ENCODE measurements around the gene PSMA3. TPM values are rescaled to one million over a fixed set of nuclear protein-coding genes. Genes with fewer than 3 reads are reported as not detected.
A peak's percentile ranks its signal among the peaks of the same experiment; 100 is the strongest.

PSMA3 gene
- total RNA-seq, 4 donors from 2014 or later: 73.6 to 157 (median 119) TPM

- WGBS, 2 donors: 0% methylated on average over 9 to 22 of the region's 79 CpGs
- peaks cover 4 to 60% (median 23%) of the 10 kb centered on the region in 3 donors for H3K4me1 ChIP-seq
- intact Hi-C loops (cut with DNase I): no loop called here
Measured at GRCh38 chr14:58298477-58299400, 54.1 kb downstream of the PSMA3 start, which contains the start of gene ARID4A. TSS of gene ARID4A (plus strand) at chr14:58298555. CDS start at chr14:58299855, 1,300 bp downstream.

GRCh38 chr14:58299401-58300330, 55.0 kb downstream of the PSMA3 start:
- H3K27me3 ChIP-seq: no peaks in the 10 kb centered on the region
- WGBS, 2 donors: 2% methylated on average over 10 to 33 of the region's 48 CpGs
- intact Hi-C loops (cut with DNase I): no loop called here
- peak overlapping the region; percentile 83 to 97 (median 88) for H3K4me3 ChIP-seq
- H3K4me1 ChIP-seq: peaks cover 4 to 51% (median 23%) of the 10 kb centered on the region in 3 donors
- H3K36me3 ChIP-seq: peaks cover 0 to 45% (median 5%) of the 10 kb centered on the region in 3 donors
- H3K9me3 ChIP-seq: no peaks in the 10 kb centered on the region
- peak overlapping the region; percentile 91 to 98 (median 94) for H3K27ac ChIP-seq
- TF ChIP-seq POLR2A (IDR thresholded peaks at IDR 0.05) (no peak), CTCF (IDR thresholded peaks at IDR 0.05) (no peak)
- DNase-seq: no peak

More at GRCh38 chr14:58298477-58299400, 54.1 kb downstream of the PSMA3 start, which contains the start of gene ARID4A:
- no peaks in the 10 kb centered on the region for H3K9me3 ChIP-seq
- H3K4me3 ChIP-seq: peak within 1 kb of the TSS; percentile 83 to 97 (median 88)
- DNase-seq: peak; percentile 94
- H3K36me3 ChIP-seq: peaks cover 0 to 45% (median 5%) of the 10 kb centered on the region in 3 donors
- H3K27me3 ChIP-seq: no peaks in the 10 kb centered on the region
- TF ChIP-seq CTCF (IDR thresholded peaks at IDR 0.05) (no peak), POLR2A (IDR thresholded peaks at IDR 0.05) (peak in 3 of 4 donors; percentile 90 to 96 (median 93))
- peak within 1 kb of the TSS; percentile 94 to 98 (median 96) for H3K27ac ChIP-seq

GRCh38 chr14:58301416-58301815, 56.8 kb downstream of the PSMA3 start:
- H3K36me3 ChIP-seq: peaks cover 0 to 52% (median 0%) of the 10 kb centered on the region in 3 donors
- no peak overlapping the region for H3K27ac ChIP-seq
- no peaks in the 10 kb centered on the region for H3K27me3 ChIP-seq
- intact Hi-C loops (cut with DNase I): no loop called here
- 74 to 84% methylated on average over 3 of the region's 3 CpGs for WGBS, 2 donors
- TF ChIP-seq CTCF (IDR thresholded peaks at IDR 0.05) (no peak), POLR2A (IDR thresholded peaks at IDR 0.05) (no peak)
- peaks cover 4 to 33% (median 12%) of the 10 kb centered on the region in 3 donors for H3K4me1 ChIP-seq
- H3K9me3 ChIP-seq: no peaks in the 10 kb centered on the region
- DNase-seq: no peak
- no peak overlapping the region for H3K4me3 ChIP-seq

- no peak overlapping the region for H3K4me3 ChIP-seq
- no peak for DNase-seq
- no peaks in the 10 kb centered on the region for H3K27me3 ChIP-seq
- intact Hi-C loops (cut with DNase I): no loop called here
- H3K4me1 ChIP-seq: peaks cover 2 to 14% (median 3%) of the 10 kb centered on the region in 3 donors
- WGBS, 2 donors: 77 to 82% methylated on average over 2 of the region's 2 CpGs
- H3K27ac ChIP-seq: no peak overlapping the region
- H3K36me3 ChIP-seq: peaks cover 0 to 89% (median 0%) of the 10 kb centered on the region in 3 donors
- no peak for TF ChIP-seq POLR2A (IDR thresholded peaks at IDR 0.05)
- TF ChIP-seq CTCF (IDR thresholded peaks at IDR 0.05): no peak
- H3K9me3 ChIP-seq: no peaks in the 10 kb centered on the region
Measured at GRCh38 chr14:58305730-58306129, 61.1 kb downstream of the PSMA3 start.
